GM04503 (cell line): Measurements from ENCODE around the gene OR6S1.

Experiments used
- DNase-seq: peaks from one replicate; pipeline ENCODE4 v3.0.0-alpha.2; 2012; ENCODE audit warnings: low read depth

Gene OR6S1, protein sequence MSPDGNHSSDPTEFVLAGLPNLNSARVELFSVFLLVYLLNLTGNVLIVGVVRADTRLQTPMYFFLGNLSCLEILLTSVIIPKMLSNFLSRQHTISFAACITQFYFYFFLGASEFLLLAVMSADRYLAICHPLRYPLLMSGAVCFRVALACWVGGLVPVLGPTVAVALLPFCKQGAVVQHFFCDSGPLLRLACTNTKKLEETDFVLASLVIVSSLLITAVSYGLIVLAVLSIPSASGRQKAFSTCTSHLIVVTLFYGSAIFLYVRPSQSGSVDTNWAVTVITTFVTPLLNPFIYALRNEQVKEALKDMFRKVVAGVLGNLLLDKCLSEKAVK

GRCh38 chr14:20641591-20641990 is at the start of gene OR6S1:
Gene OR6S1 (minus strand): TSS chr14:20641691. CDS start chr14:20641691, 0 bp downstream.
- no peak for DNase-seq

GRCh38 chr14:20690848-20691640 is 49.6 kb upstream of the OR6S1 start:
- peak; percentile 22 for DNase-seq

- no peak for DNase-seq
Measured at GRCh38 chr14:20688167-20688839, 46.8 kb upstream of the OR6S1 start, which contains the start of gene ANG. Gene ANG (plus strand): TSS chr14:20688764. CDS start chr14:20693565, 4,801 bp downstream.

DNA sequence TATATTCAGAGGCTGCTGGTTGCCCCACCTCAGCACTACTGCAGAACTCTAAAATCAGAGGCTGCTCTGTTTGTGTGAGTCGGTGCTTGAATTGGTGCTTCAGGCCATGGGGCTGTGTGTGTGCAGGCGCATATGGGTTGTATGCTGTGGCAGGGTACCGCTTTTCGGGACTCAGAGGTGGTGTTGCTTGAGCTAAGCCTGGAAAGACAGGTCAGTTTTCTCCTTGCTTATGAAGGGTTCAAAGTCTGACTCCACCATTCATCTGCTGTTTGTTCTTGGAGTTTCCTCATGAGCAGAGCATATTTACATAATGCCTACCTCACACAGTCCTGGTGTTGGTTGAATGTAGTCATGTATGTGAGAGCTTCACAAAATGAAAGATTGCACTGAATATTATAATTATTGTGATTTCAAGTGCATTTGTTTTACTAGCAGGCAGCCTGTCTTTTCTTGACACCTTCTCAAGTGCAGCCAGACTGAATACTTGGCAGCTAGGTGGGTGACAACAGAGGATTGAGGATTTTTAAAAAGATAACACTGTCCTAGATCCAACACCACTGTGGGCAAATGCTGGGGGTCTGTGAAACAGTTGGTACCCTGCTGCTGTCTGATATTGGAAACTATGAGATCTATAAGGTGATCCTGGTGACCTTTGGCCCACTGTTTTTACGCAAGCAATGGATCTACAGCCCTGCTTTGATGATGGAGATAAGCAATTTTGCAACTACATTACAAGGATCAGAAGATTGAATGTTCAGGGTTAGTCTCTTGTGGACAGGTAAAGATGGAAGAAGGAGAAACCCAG is 46.1 kb upstream of the OR6S1 start:
- DNase-seq = no peak

DNA sequence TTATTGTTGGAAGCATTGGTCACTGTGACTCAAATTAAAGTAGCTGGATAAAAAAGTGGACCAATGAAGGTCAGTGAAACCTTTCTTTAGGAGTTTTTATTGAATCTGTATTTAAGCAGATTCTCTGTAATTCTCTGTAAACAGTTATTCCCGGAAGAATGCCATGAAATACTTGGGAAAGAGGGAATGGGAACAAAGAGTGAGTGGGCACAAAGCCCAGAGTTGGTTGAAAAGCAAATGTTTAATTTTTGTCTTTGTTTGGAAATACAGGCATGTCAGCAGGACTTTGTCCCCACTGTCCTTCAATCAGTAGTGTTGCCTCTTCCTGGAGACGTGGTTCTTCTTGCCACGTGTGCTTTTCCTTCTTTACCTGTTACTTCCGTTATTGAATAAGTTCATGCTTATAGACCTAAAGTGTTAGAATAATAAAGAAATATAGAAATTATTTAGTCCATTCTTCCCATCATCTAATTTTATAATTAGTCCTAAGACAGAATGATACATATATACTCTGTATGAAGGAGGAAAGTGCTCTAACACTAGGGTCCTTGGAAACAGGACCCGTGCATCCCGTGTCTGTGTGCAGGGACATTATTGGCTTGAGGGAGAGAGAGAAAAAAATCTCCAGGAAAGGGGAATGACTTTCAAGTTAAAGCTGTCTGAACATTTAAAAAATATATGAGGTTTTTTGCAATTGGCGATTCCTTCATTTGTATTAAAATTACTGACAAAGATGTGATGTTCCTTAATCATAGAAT is 45.1 kb upstream of the OR6S1 start:
- DNase-seq = no peak

GRCh38 chr14:20684662-20685456 is 43.4 kb upstream of the OR6S1 start:
- peak; percentile 25 for DNase-seq

DNA sequence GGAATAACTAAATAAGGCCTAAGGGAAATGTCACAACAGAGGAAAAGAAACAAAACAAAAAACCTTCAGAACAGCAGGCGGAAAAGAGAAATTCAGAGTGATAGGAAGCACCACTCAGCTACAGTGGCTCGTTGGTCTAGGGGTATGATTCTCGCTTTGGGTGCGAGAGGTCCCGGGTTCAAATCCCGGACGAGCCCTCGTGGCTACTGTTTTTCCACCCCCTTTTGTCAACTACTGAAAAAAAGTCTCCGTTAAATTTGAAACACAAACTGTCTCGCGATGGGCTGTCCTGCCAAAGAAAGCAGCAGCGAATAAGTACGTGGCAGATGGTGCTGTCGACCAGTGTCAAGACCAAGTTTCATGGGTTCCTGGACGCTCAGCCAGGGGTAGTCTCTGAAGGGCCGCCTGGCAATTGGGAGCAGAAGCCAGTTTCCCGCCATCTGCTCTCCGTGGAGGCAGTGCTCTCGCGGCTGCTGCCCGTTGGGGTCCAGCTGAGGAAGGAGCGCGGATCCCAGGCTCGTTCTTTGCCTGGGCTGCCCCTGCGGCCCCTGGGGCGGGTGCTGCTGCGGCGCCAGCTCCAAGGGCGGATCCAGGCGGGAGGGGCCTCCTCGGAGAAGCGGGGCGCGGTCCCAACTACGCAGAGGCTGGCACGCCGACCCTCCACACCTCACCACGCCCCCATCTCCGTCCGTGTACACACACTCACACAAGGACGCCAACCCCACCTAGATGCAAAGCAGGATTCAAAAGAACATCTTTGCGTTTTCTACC is 42.6 kb upstream of the OR6S1 start, which contains the start of gene RNASE4:
TSS of gene RNASE4 (plus strand) at position 670 of the 771 bp plus-strand sequence. CDS start 14,812 bp downstream, outside the sequence.
- DNase-seq = peak; percentile 63

DNA sequence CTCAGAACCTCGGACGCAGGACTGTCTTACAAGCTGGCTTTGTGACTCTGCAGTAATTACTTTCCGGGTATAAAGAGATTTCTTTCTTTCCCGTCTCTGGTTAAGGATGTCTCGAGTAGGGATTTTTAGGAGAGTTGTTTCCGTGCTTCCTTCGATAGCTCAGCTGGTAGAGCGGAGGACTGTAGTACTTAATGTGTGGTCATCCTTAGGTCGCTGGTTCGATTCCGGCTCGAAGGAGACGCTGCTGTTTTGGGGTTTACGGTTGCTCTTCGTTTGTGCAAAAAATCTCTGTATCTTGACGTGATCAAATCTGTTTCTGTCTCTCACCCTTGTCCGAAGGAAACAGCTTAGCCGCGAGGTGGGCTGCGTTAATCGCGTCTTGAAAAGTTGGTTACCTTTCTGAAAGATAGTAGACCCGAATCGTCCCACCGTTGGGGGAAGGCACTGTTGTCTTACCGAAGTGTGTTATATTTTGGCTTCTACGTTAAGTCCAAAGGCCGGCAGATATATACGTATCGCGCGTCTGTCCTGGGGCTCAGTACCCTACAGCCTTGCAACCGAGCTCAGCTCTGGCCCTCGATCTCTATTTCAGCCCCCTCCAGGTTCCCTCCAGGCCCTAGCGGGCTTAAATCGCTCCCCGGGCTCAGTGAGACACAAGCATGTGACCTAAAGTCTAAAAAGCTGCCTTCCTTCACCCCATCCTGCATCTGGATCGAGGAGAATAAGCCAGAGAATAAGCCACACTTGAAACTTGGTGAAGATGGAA is 41.8 kb upstream of the OR6S1 start:
- peak; percentile 78 for DNase-seq

GRCh38 chr14:20682435-20683124 is 41.1 kb upstream of the OR6S1 start:
- DNase-seq = peak; percentile 74

DNA sequence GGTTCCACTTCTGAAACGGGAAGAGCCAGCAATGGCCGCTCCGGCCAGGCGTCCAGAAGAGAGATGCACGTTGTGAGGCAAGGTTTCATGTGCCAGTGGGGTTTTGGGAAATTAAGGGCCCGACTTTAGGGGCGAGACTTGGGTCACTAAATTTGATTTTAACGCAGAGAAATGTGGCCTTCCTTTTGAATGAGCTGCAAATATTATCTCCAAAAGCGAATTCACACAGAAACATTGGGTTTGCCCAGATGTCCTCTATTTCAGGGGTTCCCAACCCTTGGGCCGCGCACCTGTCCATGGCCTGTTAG is 40.6 kb upstream of the OR6S1 start:
- no peak for DNase-seq

GRCh38 chr14:20681348-20682126 is 40.0 kb upstream of the OR6S1 start:
- DNase-seq = peak; percentile 63

DNA sequence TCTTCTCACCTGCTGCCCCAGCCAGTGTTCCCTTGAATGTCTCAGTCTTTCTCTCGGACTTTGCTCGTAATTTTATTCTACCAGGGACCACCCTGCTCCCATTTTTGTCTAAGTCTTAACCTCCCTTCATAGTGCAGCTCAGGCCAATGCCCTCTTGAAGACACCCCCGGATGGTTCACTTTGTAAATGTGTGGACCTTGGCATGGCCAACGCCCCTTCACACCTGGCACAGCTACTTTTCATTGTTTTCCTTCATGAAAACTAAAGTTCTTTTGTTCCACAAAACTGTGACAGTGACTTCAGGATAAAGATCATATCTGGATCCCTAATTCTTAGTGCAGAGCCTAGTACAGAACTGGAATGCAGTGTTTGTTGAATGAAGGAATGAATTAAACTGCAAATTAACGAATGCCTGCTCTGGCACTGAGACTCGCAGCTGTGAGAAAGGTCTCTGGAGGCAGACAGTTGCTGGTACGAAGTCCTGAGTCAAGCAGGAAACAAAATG is 39.4 kb upstream of the OR6S1 start:
- DNase-seq = no peak

DNA sequence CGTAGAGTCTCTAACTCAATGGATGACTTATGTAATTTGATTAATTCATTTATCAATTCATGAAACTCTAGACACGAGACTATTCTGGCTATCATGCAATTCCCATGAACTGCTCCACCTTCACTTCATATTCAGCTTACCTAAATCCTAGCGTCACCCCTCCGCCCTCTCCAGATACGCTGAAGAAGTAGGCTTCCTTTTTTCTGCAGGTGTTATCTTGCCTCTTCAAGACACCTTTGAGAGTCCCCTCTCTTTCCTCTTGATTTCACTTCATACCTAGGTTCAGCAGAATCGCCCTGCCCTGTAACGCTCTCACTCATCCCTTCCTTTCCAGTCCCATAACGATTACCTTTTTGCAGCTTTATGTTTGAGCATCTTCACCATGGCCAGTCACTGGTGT is 38.9 kb upstream of the OR6S1 start:
- no peak for DNase-seq

DNA sequence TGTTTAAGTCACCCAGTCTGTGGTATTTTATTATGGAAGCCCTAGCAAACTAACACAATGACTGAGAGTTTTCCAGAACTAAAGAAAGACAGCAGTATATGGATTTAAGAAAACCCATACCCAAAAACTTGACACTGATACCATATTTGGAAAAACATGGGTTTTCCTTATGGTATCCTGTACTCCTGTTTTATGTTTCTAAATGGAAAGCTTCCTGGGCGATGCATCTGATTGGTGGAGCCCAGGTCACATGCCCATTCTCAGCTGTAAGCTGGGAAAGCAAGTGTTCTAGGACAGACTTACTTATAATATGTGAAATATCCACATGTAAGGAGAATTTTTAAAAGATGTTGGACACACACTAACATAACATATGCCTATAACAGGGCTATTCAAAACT is 38.4 kb upstream of the OR6S1 start:
- no peak for DNase-seq

GRCh38 chr14:20676072-20676471 is 34.6 kb upstream of the OR6S1 start:
- DNase-seq = no peak

DNA sequence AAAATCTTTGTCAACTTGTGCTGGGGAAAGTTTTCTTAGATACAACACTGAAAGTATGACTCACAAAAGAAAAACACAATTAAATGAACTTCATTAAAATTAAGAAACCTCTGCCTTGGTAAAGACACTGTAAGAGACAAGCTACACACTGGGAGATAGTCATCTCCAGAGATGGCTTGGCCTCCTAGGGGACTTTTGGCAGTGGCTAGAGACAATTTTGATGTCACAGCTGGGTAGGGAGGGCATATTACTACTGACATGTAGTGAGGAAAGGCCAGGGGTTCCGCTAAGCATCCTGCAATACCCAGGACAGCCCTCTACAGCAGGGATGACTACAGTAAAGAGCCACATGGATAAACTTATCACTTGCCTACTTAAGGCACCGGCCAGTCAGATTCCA is 34.2 kb upstream of the OR6S1 start:
- no peak for DNase-seq
